HFFc6 (cell line): ENCODE data around the gene CNPY1. TPM values are rescaled to one million over a fixed set of nuclear protein-coding genes. Genes with fewer than 3 reads are reported as not detected.

Experiments
- DNase-seq: peaks from one replicate; pipeline ENCODE4 v3.0.0-alpha.2; 2018
- H3K27ac Mint-ChIP-seq: 2 replicates; pipeline ENCODE4 v1.8.0; 2020; ENCODE audit warnings: mild to moderate bottlenecking, mixed read lengths
- H3K27me3 Mint-ChIP-seq: 2 replicates; pipeline ENCODE4 v1.8.0; 2021; ENCODE audit warnings: mild to moderate bottlenecking, moderate library complexity, mixed read lengths; ENCODE audit not compliant: insufficient read depth
- H3K36me3 Mint-ChIP-seq: 2 replicates; pipeline ENCODE4 v1.8.0; 2021; ENCODE audit warnings: low read depth, mixed read lengths
- H3K4me1 Mint-ChIP-seq: 2 replicates; pipeline ENCODE4 v1.8.0; 2020; ENCODE audit warnings: low read depth, mixed read lengths
- H3K4me3 Mint-ChIP-seq: 2 replicates; pipeline ENCODE4 v1.8.0; 2020; ENCODE audit warnings: mild to moderate bottlenecking, moderate library complexity, mixed read lengths
- H3K9me3 Mint-ChIP-seq: 2 replicates; pipeline ENCODE4 v1.8.0; 2020; ENCODE audit warnings: mild to moderate bottlenecking, mixed read lengths
- total RNA-seq, 6 experiments: library from RNA; stranded (reverse); fragmentation: NEBNext Ultra II Directional; extraction: Animal tissue kit (Norgen Biotek cat#: 25700); gene quantifications; 2 replicates in 1 of 6; 3 replicates in 5 of 6; pipeline ENCODE4 v1.2.3, GENCODE V29; 2021
- TF ChIP-seq, protein P1 (sequence below): fragments of 200-600 bp; sonication (generic); IDR thresholded peaks from 2 replicates; pipeline ENCODE4 v1.5.0; 2021; ENCODE audit warnings: antibody characterized with exemption, mild to moderate bottlenecking

The CNPY1 gene
- total RNA-seq, 6 experiments from 2014 or later = not detected

GRCh38 chr7:155510975-155511701 is 35.2 kb downstream of the CNPY1 start:
- H3K27me3 Mint-ChIP-seq = peaks cover 48% of the 10 kb centered on the region
- DNase-seq = no peak
- no peak overlapping the region for H3K4me3 Mint-ChIP-seq
- no peaks in the 10 kb centered on the region; the same call in 1 of the 2 replicates for H3K9me3 Mint-ChIP-seq
- H3K36me3 Mint-ChIP-seq = no peaks in the 10 kb centered on the region
- TF ChIP-seq, protein P1, sequence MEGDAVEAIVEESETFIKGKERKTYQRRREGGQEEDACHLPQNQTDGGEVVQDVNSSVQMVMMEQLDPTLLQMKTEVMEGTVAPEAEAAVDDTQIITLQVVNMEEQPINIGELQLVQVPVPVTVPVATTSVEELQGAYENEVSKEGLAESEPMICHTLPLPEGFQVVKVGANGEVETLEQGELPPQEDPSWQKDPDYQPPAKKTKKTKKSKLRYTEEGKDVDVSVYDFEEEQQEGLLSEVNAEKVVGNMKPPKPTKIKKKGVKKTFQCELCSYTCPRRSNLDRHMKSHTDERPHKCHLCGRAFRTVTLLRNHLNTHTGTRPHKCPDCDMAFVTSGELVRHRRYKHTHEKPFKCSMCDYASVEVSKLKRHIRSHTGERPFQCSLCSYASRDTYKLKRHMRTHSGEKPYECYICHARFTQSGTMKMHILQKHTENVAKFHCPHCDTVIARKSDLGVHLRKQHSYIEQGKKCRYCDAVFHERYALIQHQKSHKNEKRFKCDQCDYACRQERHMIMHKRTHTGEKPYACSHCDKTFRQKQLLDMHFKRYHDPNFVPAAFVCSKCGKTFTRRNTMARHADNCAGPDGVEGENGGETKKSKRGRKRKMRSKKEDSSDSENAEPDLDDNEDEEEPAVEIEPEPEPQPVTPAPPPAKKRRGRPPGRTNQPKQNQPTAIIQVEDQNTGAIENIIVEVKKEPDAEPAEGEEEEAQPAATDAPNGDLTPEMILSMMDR = no peak
- H3K4me1 Mint-ChIP-seq = no peaks in the 10 kb centered on the region
- no peak overlapping the region for H3K27ac Mint-ChIP-seq

- Mint-ChIP-seq H3K27ac (no peak overlapping the region), H3K4me1 (no peaks in the 10 kb centered on the region), H3K9me3 (no peaks in the 10 kb centered on the region; the same call in 1 of the 2 replicates), H3K4me3 (no peak overlapping the region), H3K36me3 (no peaks in the 10 kb centered on the region), H3K27me3 (peaks cover 40% of the 10 kb centered on the region)
- TF ChIP-seq, protein P1 = no peak
- no peak for DNase-seq
Measured at GRCh38 chr7:155509725-155510551, 36.4 kb downstream of the CNPY1 start.

GRCh38 chr7:155509359-155509724 is 37.0 kb downstream of the CNPY1 start:
- TF ChIP-seq, protein P1 = no peak
- H3K4me3 Mint-ChIP-seq = no peak overlapping the region
- no peaks in the 10 kb centered on the region; the same call in 1 of the 2 replicates for H3K9me3 Mint-ChIP-seq
- no peak for DNase-seq
- no peaks in the 10 kb centered on the region for H3K36me3 Mint-ChIP-seq
- peaks cover 34% of the 10 kb centered on the region for H3K27me3 Mint-ChIP-seq
- no peak overlapping the region for H3K27ac Mint-ChIP-seq
- H3K4me1 Mint-ChIP-seq = no peaks in the 10 kb centered on the region

GRCh38 chr7:155508376-155509358 is 37.7 kb downstream of the CNPY1 start:
- no peak overlapping the region for H3K4me3 Mint-ChIP-seq
- peaks cover 34% of the 10 kb centered on the region for H3K27me3 Mint-ChIP-seq
- H3K4me1 Mint-ChIP-seq = no peaks in the 10 kb centered on the region
- DNase-seq = no peak
- H3K36me3 Mint-ChIP-seq = no peaks in the 10 kb centered on the region
- TF ChIP-seq, protein P1 = no peak
- H3K27ac Mint-ChIP-seq = no peak overlapping the region
- no peaks in the 10 kb centered on the region; the same call in 1 of the 2 replicates for H3K9me3 Mint-ChIP-seq

DNA sequence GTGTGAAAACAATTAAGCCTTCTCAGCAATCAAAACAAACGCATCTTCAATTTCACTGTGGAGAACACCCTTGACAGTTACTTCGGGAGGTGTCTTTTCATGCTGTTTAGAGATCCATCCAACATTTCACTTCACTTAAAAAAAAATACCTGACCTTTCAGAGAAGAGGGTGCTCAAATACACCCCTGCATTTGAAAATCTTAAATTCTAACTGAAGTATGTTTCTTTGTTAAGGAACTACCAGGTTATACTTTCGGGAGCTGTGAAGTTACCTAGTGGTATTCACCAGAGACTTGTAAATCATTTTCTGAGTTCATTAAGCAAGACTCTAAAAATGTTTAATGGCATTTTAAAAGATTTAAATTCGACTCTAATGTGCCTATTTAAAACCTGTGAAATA is 38.8 kb downstream of the CNPY1 start:
- H3K27me3 Mint-ChIP-seq = peaks cover 37% of the 10 kb centered on the region
- H3K36me3 Mint-ChIP-seq = no peaks in the 10 kb centered on the region
- H3K27ac Mint-ChIP-seq = no peak overlapping the region
- no peak for DNase-seq
- no peaks in the 10 kb centered on the region for H3K4me1 Mint-ChIP-seq
- no peak overlapping the region for H3K4me3 Mint-ChIP-seq
- no peaks in the 10 kb centered on the region; the same call in 1 of the 2 replicates for H3K9me3 Mint-ChIP-seq
- TF ChIP-seq, protein P1 = no peak
